Lower lobe of right lung (tissue), 2 donors: Measurements from ENCODE around the gene GPR176. TPM values are rescaled to one million over a fixed set of nuclear protein-coding genes. Genes with fewer than 3 reads are reported as not detected.

Experiments used
- ATAC-seq, 2 donors: fragments of 200-7000 bp; cut with Tn5 transposase; one replicate each; pipeline ENCODE4 v1.9.1; 2020 to 2022; ENCODE audit warnings: mild to moderate bottlenecking in 2 of 2, moderate library complexity in 2 of 2
- DNase-seq: peaks from one replicate; pipeline ENCODE4 v3.0.0-alpha.2; 2020
- H3K27ac ChIP-seq: fragments of 200-600 bp; one replicate; pipeline ENCODE4 v1.8.0; 2022
- H3K27me3 ChIP-seq: fragments of 200-600 bp; one replicate; pipeline ENCODE4 v1.8.0; 2022; ENCODE audit warnings: low read depth
- H3K36me3 ChIP-seq: fragments of 200-600 bp; one replicate; pipeline ENCODE4 v1.8.0; 2022; ENCODE audit warnings: mild to moderate bottlenecking
- H3K4me1 ChIP-seq: fragments of 200-600 bp; one replicate; pipeline ENCODE4 v1.8.0; 2022
- H3K4me3 ChIP-seq: fragments of 200-600 bp; one replicate; pipeline ENCODE4 v1.8.0; 2022; ENCODE audit warnings: mild to moderate bottlenecking
- H3K9me3 ChIP-seq: fragments of 200-600 bp; one replicate; pipeline ENCODE4 v1.8.0; 2022
- intact Hi-C: fragments of 100-400 bp; cut with DNase I; formaldehyde crosslinking; loops from one replicate; pipeline ENCODE4 v1.11.0; 2022
- total RNA-seq: library from RNA; stranded (reverse); fragmentation: NEBNext Ultra II Directional; extraction: Animal tissue kit (Norgen Biotek cat#: 25700); gene quantifications from one replicate; pipeline ENCODE4 v1.2.1, GENCODE V29; 2021
- TF ChIP-seq, protein P1 (sequence below): fragments of 200-600 bp; IDR thresholded peaks from one replicate; pipeline ENCODE4 v1.8.0; 2022; ENCODE audit warnings: antibody characterized with exemption, mild to moderate bottlenecking
- donor health status: DM: no; HTN: yes; CAD: no; lungs with severe emphysema.

GPR176 gene
- total RNA-seq, 1 donor from 2014 or later: 2.4 TPM

DNA sequence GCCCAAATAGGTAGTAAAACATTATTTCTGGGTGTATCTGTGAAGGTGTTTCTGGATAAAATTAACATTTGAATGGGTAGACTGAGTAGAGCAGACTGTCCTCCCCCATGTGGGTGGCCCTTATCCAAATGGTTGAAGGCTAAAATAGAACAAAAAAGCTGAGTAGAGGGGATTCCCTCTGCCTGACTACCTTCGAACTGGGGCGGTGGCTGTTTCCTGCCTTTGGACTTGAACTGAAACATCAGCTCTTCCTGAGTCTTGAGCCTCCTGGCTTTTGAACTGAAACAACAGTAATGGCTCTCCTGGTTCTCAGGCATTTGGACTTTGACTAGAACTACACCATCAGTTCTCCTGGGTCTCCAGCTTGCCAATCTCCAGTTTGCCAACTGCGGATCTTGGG, 4.4 kb upstream of the GPR176 start:
- Histone ChIP-seq H3K27me3 (peaks cover 10% of the 10 kb centered on the region), H3K4me3 (no peak overlapping the region), H3K36me3 (no peaks in the 10 kb centered on the region), H3K27ac (no peak overlapping the region), H3K9me3 (no peaks in the 10 kb centered on the region), H3K4me1 (peaks cover 12% of the 10 kb centered on the region)
- TF ChIP-seq, protein P1, sequence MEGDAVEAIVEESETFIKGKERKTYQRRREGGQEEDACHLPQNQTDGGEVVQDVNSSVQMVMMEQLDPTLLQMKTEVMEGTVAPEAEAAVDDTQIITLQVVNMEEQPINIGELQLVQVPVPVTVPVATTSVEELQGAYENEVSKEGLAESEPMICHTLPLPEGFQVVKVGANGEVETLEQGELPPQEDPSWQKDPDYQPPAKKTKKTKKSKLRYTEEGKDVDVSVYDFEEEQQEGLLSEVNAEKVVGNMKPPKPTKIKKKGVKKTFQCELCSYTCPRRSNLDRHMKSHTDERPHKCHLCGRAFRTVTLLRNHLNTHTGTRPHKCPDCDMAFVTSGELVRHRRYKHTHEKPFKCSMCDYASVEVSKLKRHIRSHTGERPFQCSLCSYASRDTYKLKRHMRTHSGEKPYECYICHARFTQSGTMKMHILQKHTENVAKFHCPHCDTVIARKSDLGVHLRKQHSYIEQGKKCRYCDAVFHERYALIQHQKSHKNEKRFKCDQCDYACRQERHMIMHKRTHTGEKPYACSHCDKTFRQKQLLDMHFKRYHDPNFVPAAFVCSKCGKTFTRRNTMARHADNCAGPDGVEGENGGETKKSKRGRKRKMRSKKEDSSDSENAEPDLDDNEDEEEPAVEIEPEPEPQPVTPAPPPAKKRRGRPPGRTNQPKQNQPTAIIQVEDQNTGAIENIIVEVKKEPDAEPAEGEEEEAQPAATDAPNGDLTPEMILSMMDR: no peak
- intact Hi-C loops: no loop called here
- ATAC-seq: no peak
- DNase-seq: no peak

DNA sequence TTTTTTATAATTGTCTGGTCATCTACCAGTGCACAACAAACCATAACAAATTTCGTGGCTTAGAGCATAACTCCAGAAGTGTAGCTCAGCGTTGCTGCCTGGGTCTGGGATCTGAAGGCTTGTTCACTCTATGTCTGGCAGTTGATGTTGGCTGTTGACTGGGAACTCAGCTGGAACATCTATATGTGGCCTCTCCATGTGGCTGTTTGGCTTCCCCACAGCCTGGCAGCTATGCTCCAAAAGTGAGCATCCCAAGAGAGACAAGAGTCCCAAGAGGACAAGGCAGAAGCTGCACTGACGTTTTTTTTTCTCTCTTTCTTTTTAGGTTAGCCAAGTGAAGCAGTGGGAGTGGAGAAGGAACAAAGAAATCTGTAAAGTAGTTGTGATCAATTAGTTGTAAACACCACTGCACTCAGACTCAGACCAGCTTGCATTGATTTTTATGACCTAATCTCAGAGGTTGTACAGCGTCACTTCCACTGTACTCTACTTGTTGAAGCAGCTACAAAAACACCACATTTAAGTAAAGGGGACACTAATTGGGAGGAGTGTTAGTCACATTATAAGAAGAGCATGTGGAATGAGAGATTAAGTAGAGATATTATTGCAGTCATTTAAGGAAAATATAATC, 2.5 kb upstream of the GPR176 start:
- intact Hi-C loops: no loop called here
- H3K27ac ChIP-seq: no peak overlapping the region
- TF ChIP-seq, protein P1: no peak
- DNase-seq (no peak), ATAC-seq (no peak)
- peaks cover 24% of the 10 kb centered on the region for H3K27me3 ChIP-seq
- H3K9me3 ChIP-seq: no peaks in the 10 kb centered on the region
- peaks cover 14% of the 10 kb centered on the region for H3K4me1 ChIP-seq
- H3K4me3 ChIP-seq: no peak overlapping the region
- no peaks in the 10 kb centered on the region for H3K36me3 ChIP-seq

DNA sequence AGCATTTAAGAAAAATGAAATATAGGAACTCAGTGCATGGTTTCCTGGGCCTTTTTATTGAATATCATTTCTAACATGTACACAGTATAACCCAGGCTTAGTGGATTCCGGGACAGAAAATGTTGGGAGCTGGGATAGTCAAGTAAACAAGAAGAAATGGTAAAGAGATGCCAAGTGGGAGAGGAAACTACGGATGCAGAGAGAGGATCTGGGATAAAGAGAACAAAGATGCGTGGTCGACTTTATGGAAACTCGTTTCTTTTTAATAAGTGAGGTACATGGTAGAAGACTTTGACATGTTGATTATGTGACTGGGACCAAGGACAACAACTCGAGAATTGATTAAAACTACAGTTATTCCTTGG, 1.2 kb upstream of the GPR176 start:
- TF ChIP-seq, protein P1: no peak
- Histone ChIP-seq H3K36me3 (no peaks in the 10 kb centered on the region), H3K27me3 (peaks cover 24% of the 10 kb centered on the region), H3K27ac (peak overlapping the region; percentile 72), H3K9me3 (no peaks in the 10 kb centered on the region), H3K4me3 (peak overlapping the region; percentile 83), H3K4me1 (peaks cover 14% of the 10 kb centered on the region)
- intact Hi-C loops: no loop called here
- ATAC-seq (no peak), DNase-seq (no peak)

DNA sequence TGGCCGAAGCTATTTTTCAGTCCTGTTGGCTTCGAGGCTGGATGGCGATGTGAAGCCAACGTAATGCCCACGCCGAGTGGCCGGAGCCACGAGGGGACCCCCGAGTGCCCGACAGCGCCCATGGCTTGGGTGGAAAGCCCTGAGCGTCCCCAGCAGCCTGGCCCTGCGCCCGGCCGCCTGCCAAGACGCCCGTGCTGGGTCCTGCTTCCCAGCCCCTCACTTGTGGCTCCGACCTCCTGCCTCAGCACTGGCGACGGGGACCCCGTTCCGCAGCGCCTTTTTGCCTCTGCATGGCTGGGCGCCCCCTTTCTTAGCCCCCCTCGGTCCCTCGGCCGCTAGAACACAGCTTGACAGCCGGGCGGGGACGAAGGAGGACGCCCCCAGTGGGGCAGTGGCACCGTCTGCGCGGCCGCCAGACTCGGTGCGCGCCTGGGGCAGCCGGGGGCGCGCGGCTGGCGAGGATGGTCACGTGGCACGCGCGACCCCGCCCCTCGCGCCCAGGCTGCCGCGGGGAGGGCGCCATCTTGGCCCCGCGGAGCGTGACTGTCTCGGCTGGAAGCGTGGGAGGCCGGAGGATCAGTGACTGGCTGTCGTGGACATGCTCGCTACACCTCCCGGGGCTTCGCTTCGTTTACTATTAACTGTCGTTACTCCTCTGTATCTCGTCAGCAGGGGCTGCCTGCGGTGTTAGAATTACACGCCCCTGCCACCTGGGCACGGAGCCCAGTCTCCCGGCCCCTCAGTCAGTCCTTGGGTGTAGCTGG, 626 bp upstream of the GPR176 start:
- Histone ChIP-seq H3K27me3 (peaks cover 24% of the 10 kb centered on the region), H3K36me3 (no peaks in the 10 kb centered on the region), H3K9me3 (no peaks in the 10 kb centered on the region), H3K4me1 (peaks cover 14% of the 10 kb centered on the region), H3K4me3 (peak overlapping the region; percentile 83), H3K27ac (peak overlapping the region; percentile 72)
- ATAC-seq: peak; percentile 96 to 98
- intact Hi-C loops: no loop called here
- TF ChIP-seq, protein P1: peak; percentile 16
- DNase-seq: peak; percentile 86

DNA sequence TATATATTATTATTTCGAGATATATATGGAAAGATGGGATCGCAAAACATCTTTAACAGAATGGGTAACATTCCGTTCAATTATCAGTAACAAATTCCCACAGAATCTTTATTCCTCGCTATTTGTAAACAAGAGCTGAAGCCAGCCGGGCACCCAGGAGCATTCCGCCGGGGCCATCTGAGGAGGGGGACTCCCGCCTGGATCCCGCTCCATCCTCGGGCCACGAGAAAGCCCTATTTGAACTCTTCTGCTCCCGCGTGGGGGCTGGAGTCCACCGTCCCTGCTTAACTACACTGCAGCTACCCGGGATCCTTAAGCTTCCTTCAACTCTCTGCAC, 687 bp downstream of the GPR176 start:
- ATAC-seq: no peak

More for the DNA sequence above, 687 bp downstream of the GPR176 start:
- peaks cover 14% of the 10 kb centered on the region for H3K4me1 ChIP-seq
- H3K27me3 ChIP-seq: peaks cover 24% of the 10 kb centered on the region
- H3K4me3 ChIP-seq: peak overlapping the region; percentile 83
- peak overlapping the region; percentile 21 for H3K27ac ChIP-seq
- no peak for DNase-seq
- H3K9me3 ChIP-seq: no peaks in the 10 kb centered on the region
- no peaks in the 10 kb centered on the region for H3K36me3 ChIP-seq
- intact Hi-C loops: no loop called here
- TF ChIP-seq, protein P1: no peak
